Smooth muscle cell of the brain vasculature (primary cell): ENCODE data around the gene ACP4.
A peak's percentile ranks its signal among the peaks of the same experiment; 100 is the strongest.
"Not testable (repeated sequence)": the region's sequence is repeated elsewhere in the genome, so short reads cannot be mapped to it uniquely, and the experiment has no call there.

ENCODE experiments used
- DNase-seq: peaks from one replicate; pipeline ENCODE4 v3.0.0-alpha.2; 2012; ENCODE audit warnings: low read depth, low spot score

ACP4 gene

GRCh38 chr19:50797429-50797780, 7.2 kb downstream of the ACP4 start:
- no peak for DNase-seq

- no peak for DNase-seq
These were observed 7.8 kb downstream of the ACP4 start for GRCh38 chr19:50797781-50798658.

- DNase-seq, result no peak
These were observed 8.7 kb downstream of the ACP4 start for GRCh38 chr19:50798659-50799546.

- DNase-seq, result no peak
These were observed 9.3 kb downstream of the ACP4 start for GRCh38 chr19:50799547-50799851.

GRCh38 chr19:50801107-50801506, 10.9 kb downstream of the ACP4 start:
- DNase-seq, result no peak

- no peak for DNase-seq
These were observed 13.6 kb downstream of the ACP4 start for GRCh38 chr19:50803633-50804419.

- DNase-seq, result peak; percentile 94
These were observed 14.4 kb downstream of the ACP4 start for GRCh38 chr19:50804420-50805272.

- no peak for DNase-seq
These were observed 18.6 kb downstream of the ACP4 start for GRCh38 chr19:50808856-50809255.

GRCh38 chr19:50811622-50812238, 21.5 kb downstream of the ACP4 start:
- not testable (repeated sequence) for DNase-seq

GRCh38 chr19:50812474-50812873, 22.3 kb downstream of the ACP4 start:
- DNase-seq, result no peak

- DNase-seq, result no peak
These were observed 24.7 kb downstream of the ACP4 start for GRCh38 chr19:50814883-50815282.

- no peak for DNase-seq
These were observed 25.2 kb downstream of the ACP4 start for GRCh38 chr19:50815439-50815838.

- no peak for DNase-seq
These were observed 28.0 kb downstream of the ACP4 start for GRCh38 chr19:50817941-50818858.

- DNase-seq, result no peak
These were observed 28.8 kb downstream of the ACP4 start for GRCh38 chr19:50818859-50819472.

GRCh38 chr19:50819636-50820035, 29.4 kb downstream of the ACP4 start:
- no peak for DNase-seq

- DNase-seq, result no peak
These were observed 29.9 kb downstream of the ACP4 start for GRCh38 chr19:50820086-50820485.

- no peak for DNase-seq
These were observed 30.5 kb downstream of the ACP4 start for GRCh38 chr19:50820549-50821247.

- DNase-seq, result no peak
These were observed 31.0 kb downstream of the ACP4 start for GRCh38 chr19:50821248-50821612.

- no peak for DNase-seq
These were observed 31.4 kb downstream of the ACP4 start for GRCh38 chr19:50821622-50822021.
